CD4-positive, alpha-beta T cell treated with Interleukin-17A for 1 hour (primary cell): ENCODE data around the gene ATG2B.
"Not testable (repeated sequence)": the region's sequence is repeated elsewhere in the genome, so short reads cannot be mapped to it uniquely, and the experiment has no call there.

Source experiments
- DNase-seq: peaks from one replicate; pipeline ENCODE4 v3.0.0-alpha.2; 2020

Gene ATG2B

DNA sequence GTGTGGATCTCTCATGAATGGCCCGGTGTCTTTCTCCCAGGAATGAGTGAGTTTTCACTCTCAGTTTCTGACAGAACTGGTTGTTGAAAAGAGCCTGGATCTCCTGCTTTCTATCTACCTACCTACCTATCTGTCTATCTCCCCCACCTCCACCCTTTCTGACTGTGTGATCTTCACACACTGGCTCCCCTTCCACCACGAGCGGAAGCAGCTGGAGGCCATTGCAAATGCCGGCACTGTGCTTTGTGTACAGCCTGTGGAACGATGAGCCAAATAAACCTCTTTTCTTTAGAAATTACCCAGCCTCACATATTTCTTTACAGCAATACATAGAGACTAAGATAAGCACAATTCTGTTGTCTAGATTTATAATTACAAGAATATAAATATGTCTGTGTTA, 7.4 kb upstream of the ATG2B start:
- no peak for DNase-seq

DNA sequence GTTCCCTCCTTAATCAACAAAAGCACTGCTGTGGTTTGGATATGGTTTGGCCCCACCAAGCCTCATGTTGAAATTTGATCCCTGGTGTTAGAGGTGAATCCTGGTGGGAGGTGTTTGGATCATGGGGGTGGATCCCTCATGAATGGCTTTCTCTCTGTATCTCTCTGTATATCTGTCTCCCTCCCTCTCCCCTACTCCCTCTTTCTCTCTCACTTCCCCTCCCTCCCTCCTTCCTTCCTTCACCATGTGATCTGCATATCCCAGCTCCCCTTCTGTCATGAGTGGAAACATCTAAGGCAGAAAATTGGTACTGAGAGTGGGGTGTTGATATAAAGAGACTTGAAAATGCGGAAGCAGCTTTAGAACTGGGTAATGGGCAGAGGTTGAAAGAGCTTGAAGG, 5.4 kb upstream of the ATG2B start:
- no peak for DNase-seq

DNA sequence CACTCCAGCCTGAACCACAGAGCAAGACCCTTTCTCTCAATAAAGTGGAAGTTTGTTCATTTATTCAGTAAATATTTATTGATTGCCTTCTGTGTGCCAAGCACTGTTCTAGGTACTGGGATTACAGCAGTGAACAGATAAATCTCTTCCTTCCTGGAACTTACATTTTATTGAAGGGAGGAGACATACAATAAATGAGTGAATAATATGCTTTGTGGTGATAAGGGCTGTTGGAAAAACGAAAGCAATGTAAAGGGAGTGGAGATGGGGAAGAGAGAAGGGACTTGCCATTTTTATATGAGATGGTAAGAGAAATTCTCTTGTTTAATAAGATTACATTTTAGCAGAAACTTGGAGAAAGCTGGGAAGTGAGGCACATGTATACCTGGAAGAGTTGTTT, 1.8 kb upstream of the ATG2B start:
- no peak for DNase-seq

DNA sequence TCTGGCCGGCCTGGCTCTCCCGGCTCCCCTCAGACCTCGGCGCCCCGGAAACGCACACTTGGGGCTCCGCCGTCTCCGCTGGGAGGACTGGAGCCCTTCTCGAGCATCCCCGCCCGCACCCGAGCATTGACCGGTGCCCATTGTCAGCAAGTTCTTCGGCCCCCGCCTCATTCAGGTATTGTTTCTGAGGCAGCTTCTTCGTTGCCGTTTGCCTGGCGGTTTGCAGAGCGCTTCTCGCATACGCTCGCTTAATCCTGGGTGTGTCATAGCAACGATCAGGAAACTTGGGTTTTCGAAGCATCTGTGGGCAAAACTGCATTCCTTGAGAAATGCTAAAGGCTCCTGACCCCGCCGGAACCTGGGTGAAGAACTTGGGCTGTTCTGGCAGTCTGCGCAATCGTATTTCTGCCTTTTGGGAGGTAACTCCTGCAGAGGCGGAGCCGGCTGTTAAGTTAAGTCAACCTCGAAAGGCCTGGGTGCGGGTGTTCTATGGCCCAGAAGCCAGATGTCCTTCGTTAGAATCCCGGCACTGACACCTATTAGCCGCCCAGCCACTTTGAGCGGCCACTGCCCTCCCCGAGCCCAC, 703 bp upstream of the ATG2B start:
- DNase-seq, result peak; percentile 45

DNA sequence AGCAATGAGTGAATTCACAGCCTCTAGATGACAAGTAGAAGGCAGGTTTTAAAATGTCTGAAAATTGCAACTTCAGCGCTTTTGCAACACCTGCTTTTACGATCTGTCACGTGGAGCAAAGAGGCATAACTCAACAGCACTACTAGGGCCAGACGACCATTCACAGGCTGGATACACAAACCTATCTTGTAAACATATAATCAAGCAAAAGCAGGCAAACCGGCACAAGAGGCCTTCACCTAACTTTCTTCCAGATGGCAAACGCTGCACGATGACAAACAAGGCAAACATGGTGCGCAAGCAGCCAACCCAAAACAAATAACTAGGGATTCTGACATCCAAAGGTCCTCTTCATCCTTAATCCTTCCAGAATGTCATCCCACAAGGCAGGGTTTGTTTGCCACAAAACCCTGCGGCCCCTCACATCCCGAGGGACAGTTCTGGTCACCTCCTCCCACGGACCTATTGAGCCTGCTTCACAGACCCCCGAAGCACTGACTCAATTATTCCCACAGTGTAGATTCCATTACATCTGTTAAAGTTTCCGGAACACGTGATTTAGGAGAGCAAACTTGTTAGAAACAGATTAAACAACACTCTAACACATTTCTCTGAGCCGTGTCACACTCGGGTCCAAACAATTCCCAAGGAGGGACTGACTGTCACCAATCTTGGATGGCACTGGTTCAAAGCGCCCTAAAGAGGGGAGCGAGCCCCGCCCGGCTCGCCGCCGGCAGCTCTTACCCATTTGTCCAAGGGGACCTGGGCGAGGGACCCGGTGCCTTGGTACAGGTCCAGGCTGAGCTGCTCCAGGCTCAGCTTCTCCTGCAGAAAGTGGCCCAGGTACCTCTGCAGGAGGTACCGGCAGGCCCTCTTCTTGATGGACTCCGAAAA, 823 bp downstream of the ATG2B start:
- peak; percentile 83 for DNase-seq

DNA sequence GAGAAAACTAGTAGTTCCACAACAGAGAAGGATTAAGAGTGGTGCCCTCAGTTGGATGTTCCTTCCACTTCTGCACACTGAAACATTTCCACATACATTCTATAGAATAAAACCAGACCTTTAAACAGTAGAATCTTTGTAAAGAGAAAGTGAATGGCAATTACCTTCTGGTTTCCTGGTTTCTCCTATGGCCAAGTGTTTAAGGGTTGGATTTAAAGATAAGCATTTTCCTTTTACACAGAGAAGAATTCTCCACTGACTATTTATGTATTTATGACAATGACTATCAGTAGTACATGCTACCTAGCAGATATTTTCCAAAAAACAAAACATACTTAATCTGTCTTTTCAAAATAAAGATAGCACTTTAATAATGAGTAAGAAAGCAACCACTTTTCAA, 3.2 kb downstream of the ATG2B start:
- no peak for DNase-seq

DNA sequence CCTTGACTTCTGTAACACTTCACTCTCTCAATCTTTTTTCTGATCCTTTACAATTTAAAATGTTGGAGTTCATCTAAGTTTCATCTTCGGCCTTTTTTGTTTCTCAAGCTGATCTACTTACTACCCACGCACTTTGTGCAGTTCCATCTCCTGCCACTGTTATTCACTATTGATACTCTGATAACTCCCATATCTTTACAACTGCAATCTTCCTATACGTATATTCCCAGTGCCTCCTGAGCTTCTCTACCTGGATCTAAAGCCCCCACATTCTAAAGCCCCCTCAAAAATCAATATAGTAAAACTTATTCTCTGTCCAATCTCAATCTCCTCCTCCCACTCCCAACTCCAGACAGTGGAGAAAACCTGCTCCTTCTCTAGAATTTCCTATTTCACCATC, 5.9 kb downstream of the ATG2B start:
- no peak for DNase-seq

DNA sequence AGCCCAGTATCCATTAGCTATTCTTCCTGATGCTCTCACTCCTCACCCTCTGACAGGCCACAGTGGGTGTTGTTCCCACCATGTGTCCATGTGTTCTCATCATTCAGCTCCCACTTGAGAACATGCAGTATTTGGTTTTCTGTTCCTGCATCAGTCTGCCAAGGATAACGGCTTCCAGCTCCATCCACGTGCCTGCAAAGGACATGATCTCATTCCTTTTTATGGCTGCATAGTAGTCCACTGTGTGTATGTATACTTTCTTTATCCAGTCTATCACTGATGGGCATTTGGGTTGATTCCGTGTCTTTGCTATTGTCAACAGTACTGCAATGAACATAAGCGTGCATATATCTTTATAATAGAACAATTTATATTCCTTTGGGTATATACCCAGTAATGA, 8.9 kb downstream of the ATG2B start:
- DNase-seq, result no peak

DNA sequence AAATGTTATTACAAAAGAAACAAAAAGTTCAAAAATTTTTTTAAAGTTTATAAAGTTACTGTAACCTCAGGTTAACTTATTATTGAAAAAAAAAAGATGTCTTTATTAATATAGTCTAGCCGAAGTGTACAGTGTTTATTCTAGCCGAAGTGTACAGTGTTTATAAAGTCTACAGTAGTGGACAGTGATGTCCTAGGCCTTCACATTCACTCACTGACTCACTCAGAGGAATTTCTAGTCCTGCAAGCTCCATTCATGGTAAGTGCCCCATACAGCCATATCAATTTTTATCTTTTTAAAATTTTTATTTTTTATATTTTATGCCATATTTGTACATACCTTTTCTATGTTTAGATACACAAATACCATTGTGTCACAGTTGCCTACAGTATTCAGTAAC, 10.4 kb downstream of the ATG2B start:
- no peak for DNase-seq

DNA sequence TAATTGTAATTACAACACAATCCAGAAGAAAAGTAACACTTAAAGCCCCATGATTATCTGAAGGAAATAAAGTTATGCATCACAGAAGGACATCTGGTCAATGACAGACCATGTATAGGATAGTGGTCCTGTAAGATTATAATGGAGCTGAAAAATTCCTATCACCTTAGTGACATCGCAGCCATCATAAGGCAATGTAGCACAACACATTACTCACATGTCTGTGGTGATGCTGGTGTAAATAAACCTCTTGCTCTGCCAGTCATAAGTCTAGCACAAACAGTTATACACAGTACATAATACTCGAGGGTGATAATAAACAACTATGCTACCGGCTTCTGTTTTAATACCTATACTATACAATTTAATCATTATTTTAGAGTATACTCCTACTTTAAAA, 11.2 kb downstream of the ATG2B start:
- no peak for DNase-seq

DNA sequence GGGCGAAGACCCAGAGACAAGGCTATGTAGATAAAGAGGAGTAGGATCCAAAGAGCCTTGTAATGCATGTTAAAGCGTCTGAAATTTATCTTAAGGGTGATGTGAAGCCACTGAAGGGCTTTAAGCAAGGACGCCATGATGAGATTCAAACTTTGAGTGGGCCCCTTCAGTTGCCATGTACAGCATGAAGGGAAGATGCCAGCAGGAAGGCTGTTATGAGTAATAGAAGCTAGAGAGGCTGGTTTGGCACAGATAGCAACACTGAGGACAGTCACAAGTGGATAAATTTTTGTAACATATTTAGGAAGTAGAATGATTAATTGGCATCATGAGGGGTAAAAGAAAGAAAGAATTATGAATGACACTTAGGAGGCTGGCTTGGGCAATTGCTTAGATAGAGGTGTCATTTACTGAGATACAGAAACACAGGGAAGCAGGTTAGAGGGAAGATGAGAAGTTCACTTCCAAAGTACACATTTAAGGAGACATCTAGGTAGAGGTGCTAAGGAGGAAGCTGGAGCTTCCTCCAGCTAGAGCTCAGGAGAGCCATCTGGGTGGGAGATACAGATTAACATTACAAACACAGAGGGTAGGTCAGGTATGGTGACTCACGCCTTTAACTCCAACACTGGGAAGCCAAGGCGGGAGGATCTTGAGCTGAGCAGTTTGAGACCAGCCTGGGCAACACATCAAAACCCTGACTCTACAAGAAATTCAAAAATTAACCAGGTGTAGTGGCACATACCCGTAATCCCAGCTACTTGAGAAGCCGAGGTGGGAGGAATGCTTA, 13.7 kb downstream of the ATG2B start:
- no peak for DNase-seq

DNA sequence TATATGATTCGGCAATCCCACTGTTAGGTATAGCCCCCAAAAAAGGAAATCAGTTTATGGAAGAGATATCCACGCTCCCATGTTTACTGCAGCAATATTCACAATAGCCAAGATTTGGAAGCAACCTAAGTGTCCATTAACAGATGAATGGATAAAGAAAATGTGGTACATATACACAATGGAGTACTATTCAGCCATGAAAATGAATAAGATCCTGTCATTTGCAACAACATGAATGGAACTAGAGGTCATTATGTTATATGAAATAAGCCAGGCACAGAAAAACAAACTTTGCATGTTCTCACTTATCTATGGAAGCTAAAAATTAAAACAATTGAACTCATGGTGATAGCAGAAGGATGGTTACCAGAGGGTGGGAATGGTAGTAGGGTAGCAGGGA, 15.2 kb downstream of the ATG2B start:
- not testable (repeated sequence) for DNase-seq

DNA sequence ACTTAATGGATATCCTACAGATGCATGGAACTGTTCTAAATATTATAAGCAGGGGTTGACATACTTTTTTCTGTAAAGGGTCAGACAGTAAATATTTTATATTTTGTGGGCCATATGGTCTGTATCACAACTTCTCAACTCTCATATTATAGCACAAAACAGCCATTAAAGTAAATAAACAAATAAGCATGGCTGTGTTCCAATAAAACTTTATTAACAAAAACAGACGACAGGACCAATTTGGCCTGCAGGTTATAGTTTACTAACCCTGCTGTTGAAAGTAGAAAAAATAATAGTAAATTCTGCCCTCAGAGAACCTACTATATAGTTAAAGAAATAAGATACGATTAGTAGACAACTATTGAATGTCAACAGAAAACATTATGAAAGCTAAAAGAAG, 17.5 kb downstream of the ATG2B start:
- no peak for DNase-seq

DNA sequence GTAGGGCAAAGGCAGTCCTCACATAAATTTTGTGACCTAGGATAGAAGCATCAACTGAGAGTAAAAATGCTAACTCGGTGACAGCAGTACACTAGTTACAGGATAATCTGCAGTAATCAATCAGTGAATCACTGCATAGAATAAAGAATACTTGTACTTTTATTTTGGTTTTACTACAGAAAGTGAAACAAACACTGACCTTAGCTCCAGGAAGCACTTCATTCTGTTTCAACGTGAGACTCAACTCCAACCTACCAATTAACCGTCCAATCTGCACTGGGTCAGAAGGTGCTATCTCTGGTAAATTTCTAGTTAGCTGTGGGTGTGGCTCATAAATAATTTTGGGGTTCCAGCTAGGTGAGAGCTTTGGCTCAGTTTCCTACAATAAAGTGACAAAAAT, 21.8 kb downstream of the ATG2B start:
- no peak for DNase-seq

DNA sequence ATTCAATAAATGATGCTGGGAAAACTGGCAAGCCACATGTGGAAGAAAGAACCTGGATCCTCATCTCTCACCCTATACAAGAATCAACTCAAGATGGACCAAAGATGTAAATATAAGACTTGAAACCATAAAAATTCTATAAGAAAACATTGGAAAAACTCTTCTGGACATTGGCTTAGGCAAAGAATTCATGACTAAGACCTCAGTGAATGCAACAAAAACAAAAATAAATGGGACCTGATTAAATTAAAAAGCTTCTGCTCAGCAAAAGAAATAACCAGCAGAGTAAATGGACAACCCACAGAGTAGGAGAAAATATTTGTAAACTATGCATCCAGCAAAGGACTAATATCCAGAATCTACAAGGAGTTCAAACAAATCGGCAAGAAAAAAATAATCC, 24.6 kb downstream of the ATG2B start:
- DNase-seq, result no peak

DNA sequence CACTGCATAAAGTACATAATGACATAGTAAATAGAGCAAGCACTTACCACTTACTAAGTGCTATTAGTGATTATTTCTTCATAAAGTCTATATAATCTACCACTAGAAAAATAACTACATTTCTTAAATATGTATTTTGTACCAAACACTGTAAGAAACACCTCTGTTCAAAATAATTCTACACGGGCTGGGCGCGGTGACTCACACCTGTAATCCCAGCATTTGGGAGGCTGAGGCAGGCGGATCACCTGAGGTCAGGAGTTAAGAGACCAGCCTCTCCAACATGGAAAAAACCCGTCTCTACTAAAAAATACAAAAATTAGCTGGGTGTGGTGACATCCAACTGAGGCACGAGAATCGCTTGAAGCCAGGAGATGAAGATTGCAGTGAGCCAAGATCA, 38.9 kb downstream of the ATG2B start:
- no peak for DNase-seq

DNA sequence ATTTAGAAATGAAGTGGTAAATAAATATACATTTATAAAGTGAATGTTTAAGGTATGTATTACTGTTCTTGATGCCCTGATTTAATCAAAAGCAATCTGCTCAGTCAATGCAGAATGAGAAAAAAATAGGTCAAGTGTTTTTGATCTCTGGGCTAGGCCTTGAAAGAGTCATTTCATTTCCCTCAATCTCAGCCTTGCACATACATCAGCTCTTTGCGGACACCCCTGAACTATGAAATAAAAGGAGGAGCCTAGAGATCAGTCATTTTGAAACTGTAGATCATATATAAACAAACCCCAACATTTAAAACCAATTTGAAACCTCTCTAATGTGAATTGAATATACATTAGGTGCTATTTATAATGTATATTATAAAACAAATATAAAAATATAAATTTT, 42.5 kb downstream of the ATG2B start:
- peak; percentile 14 for DNase-seq

DNA sequence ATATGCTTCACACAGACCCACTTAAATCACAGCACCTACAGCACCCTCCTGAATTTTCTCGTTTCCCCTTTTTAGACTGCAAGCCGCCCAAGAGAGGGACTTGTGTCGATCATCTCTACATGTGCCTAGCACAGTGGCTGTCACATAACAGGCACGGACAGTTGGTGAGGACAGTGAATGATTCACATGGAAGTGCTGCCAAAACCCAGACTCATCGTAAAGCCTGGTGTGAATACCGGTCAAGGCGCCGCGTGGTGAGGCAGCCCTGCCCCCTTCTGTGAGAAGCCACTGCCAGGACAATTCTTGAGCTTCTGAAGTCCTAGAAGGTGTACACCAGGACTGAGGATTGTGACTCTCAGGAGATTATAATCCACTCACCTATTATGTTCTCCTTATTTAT, 44.3 kb downstream of the ATG2B start:
- DNase-seq, result no peak

DNA sequence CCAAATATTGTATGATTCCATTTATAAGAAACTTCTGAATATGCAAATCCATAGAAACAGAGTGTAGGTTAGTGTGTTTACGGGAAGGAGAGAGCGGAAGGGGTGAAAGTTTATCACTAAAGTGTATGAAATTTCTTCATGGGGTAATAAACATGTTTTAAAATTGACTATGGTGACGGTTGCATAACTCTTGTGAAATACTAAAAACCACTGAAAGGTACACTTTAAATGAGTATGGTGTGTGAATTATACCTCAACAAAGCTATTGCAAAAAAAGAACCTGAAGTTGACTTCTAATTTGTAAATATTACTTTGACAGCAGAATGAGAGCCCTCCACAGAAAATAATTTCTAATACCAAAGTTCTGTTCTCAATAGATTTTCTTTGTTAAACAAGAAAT, 47.1 kb downstream of the ATG2B start:
- DNase-seq, result no peak

DNA sequence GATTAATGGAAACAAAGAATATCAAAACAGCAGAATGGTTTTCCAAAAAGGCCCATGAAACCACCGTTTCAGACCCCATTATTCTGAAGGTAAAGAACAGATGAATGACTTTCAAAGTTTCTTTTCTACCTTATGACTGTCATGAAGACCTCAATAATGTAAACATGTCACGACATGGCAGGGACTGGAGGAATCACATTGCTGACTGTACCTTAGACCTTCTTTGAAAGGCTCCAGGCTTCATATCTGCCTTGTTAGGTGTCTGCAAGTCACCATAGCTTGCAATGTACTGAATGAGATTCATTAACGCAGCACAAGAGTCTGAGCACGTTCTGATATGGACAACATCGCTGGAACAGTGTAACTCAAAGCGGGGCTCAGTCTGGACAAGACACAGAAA, 52.2 kb downstream of the ATG2B start:
- no peak for DNase-seq

DNA sequence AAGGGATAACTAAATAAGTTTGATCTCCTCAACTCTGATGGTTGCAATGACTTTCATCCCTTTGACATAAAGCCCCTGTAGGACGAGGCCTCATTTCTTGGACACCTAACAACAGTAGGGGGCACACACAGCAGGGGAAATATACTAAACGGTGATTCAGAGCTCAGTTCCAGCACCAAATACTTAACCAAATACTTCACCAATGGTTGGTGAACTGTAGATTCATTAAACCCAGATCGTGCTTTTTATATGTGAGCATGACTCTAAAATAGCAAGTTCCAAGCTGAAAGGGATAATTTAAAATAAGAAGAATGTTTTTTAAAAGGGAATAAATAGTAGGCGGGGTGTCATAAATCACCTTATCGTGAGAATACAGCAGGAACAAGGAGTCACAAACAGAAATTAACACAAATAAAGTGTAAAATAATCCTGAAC, 53.2 kb downstream of the ATG2B start:
- DNase-seq, result no peak

DNA sequence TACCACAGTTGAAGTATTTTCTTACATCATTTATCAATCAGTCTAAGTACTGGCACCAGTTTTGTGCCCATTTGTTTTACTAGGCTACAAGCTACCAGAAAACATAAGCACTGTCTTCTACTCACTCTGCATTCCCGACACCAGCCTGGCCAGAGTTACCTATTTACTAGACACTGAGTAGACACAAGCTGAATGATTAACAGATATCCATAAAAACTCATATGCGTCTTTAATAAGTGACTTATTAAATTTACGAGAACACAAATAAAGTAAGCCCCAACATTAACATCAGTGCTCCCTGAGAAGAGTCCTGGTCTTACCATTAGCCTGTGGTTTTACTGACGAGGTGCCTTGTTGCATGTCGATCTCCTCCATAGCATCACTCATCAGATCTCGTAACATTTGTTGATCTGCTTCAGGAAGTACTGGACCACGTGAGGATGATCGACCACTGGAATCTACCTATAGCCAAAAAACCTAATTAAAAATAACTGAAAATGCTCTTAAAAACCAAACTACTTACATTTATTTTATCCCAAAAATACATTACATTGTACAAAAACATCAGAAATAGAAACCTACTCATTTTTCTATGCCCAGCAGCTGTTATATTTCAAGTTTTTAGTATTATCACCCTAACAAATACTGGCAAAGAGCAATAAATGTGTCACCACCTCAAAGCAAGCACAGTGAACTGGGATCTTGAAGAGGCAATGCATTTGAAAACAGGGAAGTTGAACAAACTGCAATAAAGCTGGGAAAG, 53.8 kb downstream of the ATG2B start:
- no peak for DNase-seq

DNA sequence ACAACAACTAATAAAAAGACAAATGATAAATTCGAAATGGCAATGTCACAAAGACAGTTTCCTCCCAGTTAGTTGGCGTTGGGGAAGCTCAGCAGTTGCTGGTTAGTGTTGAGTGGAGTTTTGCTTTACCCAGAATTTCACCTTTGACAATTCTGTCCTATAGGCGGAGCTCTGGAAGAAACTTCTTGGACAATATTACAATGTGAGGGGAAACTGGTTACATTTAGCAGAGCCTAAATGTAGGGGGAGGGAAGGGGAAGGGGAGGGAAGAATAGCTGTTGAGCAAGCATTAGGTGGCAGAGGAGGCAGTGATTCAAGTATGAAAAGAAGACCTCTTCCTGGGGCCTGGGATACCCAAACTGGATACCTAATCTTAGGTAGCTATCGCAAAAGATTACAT, 55.7 kb downstream of the ATG2B start:
- no peak for DNase-seq
